ENCODE data around the gene CHST15.

DNA sequence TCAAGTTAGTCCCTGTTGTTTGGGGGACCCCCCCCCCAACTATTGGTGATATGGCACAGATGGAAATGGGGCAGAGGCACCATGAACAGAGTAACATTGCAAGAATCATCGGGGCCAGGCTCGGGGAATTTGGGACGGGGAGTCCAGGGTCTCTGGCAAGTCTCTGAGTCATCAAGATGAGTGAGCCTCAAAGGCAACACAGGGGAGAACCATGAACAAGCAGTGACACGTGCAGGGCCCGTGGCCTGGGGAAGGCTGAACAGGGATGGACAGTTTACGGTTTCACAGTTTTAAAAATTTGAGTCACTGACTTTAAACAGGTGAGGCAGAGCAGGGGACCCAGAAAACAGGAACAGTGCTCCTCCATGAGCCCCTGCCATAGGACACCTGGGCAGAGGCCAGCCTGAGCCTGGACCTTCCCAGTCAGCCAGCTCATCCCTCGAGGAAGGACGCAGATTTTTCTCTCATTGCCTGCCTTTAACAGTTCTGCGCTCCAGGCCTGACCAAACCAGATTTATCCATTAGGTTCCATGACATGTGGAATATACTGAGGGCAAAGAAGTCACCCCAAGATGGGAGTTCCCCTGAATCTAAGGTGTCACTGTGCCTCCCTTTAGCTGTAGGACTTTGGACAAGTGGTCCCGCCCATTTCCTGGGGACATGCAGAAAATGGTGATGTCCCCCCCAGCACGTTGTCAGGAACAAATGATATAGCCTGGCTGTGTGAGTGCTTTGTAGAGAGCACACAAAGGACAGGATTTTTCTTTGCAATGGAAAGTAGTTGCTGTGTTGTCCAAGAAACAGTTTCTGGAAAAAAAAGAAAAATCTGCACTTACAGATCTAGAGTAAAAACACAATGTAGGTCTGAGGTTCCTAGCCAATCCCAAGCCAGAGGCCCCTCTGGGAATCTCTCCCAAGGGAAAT, 23.8 kb downstream of the CHST15 start:
- TF ChIP-seq, protein P1, sequence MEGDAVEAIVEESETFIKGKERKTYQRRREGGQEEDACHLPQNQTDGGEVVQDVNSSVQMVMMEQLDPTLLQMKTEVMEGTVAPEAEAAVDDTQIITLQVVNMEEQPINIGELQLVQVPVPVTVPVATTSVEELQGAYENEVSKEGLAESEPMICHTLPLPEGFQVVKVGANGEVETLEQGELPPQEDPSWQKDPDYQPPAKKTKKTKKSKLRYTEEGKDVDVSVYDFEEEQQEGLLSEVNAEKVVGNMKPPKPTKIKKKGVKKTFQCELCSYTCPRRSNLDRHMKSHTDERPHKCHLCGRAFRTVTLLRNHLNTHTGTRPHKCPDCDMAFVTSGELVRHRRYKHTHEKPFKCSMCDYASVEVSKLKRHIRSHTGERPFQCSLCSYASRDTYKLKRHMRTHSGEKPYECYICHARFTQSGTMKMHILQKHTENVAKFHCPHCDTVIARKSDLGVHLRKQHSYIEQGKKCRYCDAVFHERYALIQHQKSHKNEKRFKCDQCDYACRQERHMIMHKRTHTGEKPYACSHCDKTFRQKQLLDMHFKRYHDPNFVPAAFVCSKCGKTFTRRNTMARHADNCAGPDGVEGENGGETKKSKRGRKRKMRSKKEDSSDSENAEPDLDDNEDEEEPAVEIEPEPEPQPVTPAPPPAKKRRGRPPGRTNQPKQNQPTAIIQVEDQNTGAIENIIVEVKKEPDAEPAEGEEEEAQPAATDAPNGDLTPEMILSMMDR (IDR thresholded peaks at IDR 0.05): no peak
- no peak for TF ChIP-seq EP300 (IDR thresholded peaks at IDR 0.05)

Data from ovary (tissue), 3 donors.